Measurements from ENCODE around the gene GDPD4. TPM values are rescaled to one million over a fixed set of nuclear protein-coding genes. Genes with fewer than 3 reads are reported as not detected.

Gene GDPD4
- polyA plus RNA-seq, 2 of the 4 experiments (the other 2 are of a cell fraction): not detected

DNA sequence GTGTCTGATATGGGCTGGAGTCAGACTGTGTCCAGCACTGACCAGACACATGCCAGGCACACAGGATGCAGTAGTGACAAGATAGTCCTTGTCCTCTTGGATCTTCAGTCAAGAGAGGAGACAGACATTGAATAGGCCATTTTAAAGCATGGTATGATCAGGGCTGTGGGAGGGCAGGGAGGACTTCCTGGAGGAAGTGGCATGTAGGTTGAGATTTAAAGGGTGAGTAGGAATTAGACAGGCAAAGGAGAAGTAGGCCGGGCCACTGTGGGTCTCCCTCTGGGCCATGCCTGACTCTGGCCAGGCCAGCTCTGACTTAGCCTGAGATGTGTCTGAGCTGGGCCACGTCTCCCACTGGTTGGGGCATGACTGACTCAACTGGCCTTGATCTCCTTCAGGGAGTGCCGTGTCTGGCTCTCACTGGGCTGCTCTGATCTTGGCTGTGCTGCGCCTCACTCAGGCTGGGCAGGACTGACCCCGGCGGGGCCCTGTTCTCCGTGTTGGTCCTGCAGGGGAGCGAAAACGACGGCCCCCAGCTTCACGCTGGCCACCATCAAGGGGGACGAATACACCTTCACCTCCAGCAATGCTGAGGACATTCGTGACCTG lies 102.2 kb downstream of the GDPD4 start:
- Histone ChIP-seq H3K4me1 (no peaks in the 10 kb centered on the region), H3K27ac (no peak overlapping the region), H3K9me3 (no peaks in the 10 kb centered on the region), H3K4me3 (no peak overlapping the region), H3K4me2 (no peak overlapping the region)
- peak; percentile 13 for TF ChIP-seq ZFP36 (IDR thresholded peaks at IDR 0.05; ENCODE audit: borderline replicate concordance, partially characterized antibody)
- no peak for TF ChIP-seq ZNF302 (CRISPR knock-in tag; IDR thresholded peaks at IDR 0.05)
- FAIRE-seq (no peak), DNase-seq (ENCODE audit: low read depth in 1 of 2, low spot score in 1 of 2) (no peak), ATAC-seq (no peak)
- ChIA-PET CTCF (interaction anchor here (0.9 to 2.7 kb wide), 3 partner anchors 11 to 421 kb away, joined by 3 to 15 read pairs (median 4); no protein-coding TSS in a partner anchor), POLR2A (no interaction called here)
- WGBS (ENCODE audit: missing lambda C conversion rate): 92% methylated on average over 6 of the region's 13 CpGs

DNA sequence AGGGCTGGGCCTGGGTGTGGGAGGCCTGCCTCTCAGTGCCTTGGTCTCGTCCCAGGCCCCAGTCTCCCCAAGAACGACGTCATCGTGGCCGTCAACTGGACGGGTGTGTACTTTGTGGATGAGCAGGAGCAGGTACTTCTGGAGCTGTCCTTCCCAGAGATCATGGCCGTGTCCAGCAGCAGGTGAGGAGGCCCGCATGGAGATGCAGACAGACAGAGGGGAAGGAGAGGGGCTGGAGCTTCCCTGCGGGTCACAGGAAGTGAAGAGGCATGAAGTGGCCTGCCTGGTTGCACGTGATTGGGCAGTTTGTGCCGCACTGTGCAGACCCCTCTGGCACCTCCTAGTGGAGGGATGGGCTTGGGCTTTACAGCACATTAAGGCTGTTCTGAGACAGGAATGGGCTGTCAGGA lies 103.0 kb downstream of the GDPD4 start:
- no peak overlapping the region for H3K4me3 ChIP-seq
- H3K9me3 ChIP-seq: no peaks in the 10 kb centered on the region
- H3K27ac ChIP-seq: no peak overlapping the region
- CTCF ChIA-PET: interaction anchor here (0.5 to 2.7 kb wide), 8 partner anchors 11 to 421 kb away, joined by 3 to 15 read pairs (median 3); no protein-coding TSS in a partner anchor
- 84% methylated on average over 10 of the region's 11 CpGs for WGBS (ENCODE audit: missing lambda C conversion rate)
- TF ChIP-seq, protein P1, sequence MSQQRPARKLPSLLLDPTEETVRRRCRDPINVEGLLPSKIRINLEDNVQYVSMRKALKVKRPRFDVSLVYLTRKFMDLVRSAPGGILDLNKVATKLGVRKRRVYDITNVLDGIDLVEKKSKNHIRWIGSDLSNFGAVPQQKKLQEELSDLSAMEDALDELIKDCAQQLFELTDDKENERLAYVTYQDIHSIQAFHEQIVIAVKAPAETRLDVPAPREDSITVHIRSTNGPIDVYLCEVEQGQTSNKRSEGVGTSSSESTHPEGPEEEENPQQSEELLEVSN (IDR thresholded peaks at IDR 0.05; ENCODE audit: borderline replicate concordance, low read depth): no peak
- TF ChIP-seq, protein P2, sequence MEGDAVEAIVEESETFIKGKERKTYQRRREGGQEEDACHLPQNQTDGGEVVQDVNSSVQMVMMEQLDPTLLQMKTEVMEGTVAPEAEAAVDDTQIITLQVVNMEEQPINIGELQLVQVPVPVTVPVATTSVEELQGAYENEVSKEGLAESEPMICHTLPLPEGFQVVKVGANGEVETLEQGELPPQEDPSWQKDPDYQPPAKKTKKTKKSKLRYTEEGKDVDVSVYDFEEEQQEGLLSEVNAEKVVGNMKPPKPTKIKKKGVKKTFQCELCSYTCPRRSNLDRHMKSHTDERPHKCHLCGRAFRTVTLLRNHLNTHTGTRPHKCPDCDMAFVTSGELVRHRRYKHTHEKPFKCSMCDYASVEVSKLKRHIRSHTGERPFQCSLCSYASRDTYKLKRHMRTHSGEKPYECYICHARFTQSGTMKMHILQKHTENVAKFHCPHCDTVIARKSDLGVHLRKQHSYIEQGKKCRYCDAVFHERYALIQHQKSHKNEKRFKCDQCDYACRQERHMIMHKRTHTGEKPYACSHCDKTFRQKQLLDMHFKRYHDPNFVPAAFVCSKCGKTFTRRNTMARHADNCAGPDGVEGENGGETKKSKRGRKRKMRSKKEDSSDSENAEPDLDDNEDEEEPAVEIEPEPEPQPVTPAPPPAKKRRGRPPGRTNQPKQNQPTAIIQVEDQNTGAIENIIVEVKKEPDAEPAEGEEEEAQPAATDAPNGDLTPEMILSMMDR (IDR thresholded peaks at IDR 0.05): 0 out of 3 replicates have a peak, but pooled peaks have one; percentile 9
- H3K4me1 ChIP-seq: no peaks in the 10 kb centered on the region
- ATAC-seq (peak in 1 of 2 experiments; percentile 80; a peak in 3 of 6 replicates), FAIRE-seq (no peak), DNase-seq (ENCODE audit: low read depth in 1 of 2, low spot score in 1 of 2) (peak; percentile 36 to 53)
- H3K4me2 ChIP-seq: no peak overlapping the region
- POLR2A ChIA-PET: no interaction called here

DNA sequence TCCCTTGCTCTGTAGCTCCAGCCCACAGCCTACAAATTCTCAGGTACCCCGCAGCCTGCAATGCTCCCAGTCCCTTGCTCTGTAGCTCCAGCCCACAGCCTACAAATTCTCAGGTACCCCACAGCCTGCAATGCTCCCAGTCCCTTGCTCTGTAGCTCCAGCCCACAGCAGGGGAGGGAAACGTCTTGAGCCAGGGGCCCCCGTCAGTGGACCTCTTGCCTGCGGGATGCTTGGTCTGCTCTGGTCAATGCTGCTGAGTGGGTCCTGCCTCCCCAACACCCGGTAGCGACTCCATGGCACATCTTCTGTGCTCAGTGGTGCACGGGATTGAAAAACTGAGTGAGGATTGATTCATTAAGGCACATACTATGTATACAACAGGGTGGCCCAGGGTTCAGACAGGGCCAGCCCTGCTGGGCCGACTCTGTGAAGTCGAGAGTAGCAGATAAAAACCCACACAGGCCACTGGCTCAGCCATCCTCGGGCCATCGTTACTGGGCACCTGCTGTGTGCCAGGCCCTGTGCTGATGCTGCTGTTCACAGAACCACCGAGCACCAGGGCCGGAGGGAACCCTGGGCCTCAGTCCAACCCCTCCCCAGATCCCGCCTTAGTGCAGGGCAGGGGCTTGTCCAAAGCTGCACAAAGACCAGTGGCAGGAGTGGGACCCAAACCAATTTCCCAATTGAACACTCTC lies 103.7 kb downstream of the GDPD4 start:
- FAIRE-seq (no peak), ATAC-seq (no peak), DNase-seq (ENCODE audit: low read depth in 1 of 2, low spot score in 1 of 2) (no peak)
- 89% methylated on average over 12 of the region's 14 CpGs for WGBS (ENCODE audit: missing lambda C conversion rate)
- H3K4me1 ChIP-seq: no peaks in the 10 kb centered on the region
- no peaks in the 10 kb centered on the region for H3K9me3 ChIP-seq
- H3K4me3 ChIP-seq: no peak overlapping the region
- ChIA-PET CTCF (interaction anchor here (0.5 to 4.5 kb wide), 12 partner anchors 10 to 414 kb away, joined by 3 to 59 read pairs (median 3); no protein-coding TSS in a partner anchor), POLR2A (no interaction called here)
- no peak for TF ChIP-seq EHF (CRISPR knock-in tag; IDR thresholded peaks at IDR 0.05)
- no peak for TF ChIP-seq SMC3 (IDR thresholded peaks at IDR 0.05)
- TF ChIP-seq, protein P3, sequence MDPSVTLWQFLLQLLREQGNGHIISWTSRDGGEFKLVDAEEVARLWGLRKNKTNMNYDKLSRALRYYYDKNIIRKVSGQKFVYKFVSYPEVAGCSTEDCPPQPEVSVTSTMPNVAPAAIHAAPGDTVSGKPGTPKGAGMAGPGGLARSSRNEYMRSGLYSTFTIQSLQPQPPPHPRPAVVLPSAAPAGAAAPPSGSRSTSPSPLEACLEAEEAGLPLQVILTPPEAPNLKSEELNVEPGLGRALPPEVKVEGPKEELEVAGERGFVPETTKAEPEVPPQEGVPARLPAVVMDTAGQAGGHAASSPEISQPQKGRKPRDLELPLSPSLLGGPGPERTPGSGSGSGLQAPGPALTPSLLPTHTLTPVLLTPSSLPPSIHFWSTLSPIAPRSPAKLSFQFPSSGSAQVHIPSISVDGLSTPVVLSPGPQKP (IDR thresholded peaks at IDR 0.05; ENCODE audit: low read depth, low read length): no peak
- H3K4me2 ChIP-seq: no peak overlapping the region
- H3K27ac ChIP-seq: no peak overlapping the region

DNA sequence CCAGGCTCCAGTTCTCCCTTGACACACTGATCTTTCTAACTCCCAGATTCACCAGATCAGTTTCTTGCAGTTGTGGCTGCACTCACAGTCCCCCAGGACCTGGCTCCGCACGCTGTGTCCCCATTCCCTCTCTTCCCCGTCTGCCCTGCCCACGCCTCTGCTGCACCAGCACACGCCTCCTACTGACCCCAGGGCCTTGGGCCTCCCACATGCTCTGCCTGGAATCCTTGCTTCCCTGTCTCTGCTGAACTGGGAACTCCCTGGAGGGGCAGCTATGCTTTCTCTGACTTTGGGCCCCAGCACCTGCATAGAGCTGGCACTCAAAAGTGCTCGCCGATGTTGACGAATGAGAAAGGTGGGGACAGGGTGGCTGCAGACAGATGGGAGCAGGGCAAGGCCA lies 104.5 kb downstream of the GDPD4 start:
- no peaks in the 10 kb centered on the region for H3K9me3 ChIP-seq
- no peak overlapping the region for H3K4me2 ChIP-seq
- H3K27ac ChIP-seq: no peak overlapping the region
- no peak overlapping the region for H3K4me3 ChIP-seq
- WGBS (ENCODE audit: missing lambda C conversion rate): 87% methylated on average over 8 of the region's 8 CpGs
- ChIA-PET POLR2A (no interaction called here), CTCF (interaction anchor here (1.0 to 4.5 kb wide), 7 partner anchors 12 to 415 kb away, joined by 3 to 59 read pairs (median 3); no protein-coding TSS in a partner anchor)
- ATAC-seq (no peak), FAIRE-seq (no peak), DNase-seq (ENCODE audit: low read depth in 1 of 2, low spot score in 1 of 2) (no peak)
- H3K4me1 ChIP-seq: no peaks in the 10 kb centered on the region
- TF ChIP-seq, protein P4, sequence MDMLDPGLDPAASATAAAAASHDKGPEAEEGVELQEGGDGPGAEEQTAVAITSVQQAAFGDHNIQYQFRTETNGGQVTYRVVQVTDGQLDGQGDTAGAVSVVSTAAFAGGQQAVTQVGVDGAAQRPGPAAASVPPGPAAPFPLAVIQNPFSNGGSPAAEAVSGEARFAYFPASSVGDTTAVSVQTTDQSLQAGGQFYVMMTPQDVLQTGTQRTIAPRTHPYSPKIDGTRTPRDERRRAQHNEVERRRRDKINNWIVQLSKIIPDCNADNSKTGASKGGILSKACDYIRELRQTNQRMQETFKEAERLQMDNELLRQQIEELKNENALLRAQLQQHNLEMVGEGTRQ (IDR thresholded peaks at IDR 0.05): no peak
- TF ChIP-seq, protein P5, sequence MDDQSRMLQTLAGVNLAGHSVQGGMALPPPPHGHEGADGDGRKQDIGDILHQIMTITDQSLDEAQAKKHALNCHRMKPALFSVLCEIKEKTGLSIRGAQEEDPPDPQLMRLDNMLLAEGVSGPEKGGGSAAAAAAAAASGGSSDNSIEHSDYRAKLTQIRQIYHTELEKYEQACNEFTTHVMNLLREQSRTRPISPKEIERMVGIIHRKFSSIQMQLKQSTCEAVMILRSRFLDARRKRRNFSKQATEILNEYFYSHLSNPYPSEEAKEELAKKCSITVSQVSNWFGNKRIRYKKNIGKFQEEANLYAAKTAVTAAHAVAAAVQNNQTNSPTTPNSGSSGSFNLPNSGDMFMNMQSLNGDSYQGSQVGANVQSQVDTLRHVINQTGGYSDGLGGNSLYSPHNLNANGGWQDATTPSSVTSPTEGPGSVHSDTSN (IDR thresholded peaks at IDR 0.05): no peak
- TF ChIP-seq RCOR1 (IDR thresholded peaks at IDR 0.05; ENCODE audit: low read depth, low read length) (no peak), HOXA7 (CRISPR knock-in tag; IDR thresholded peaks at IDR 0.05) (no peak), MYC (IDR thresholded peaks at IDR 0.05; ENCODE audit: borderline replicate concordance, low read length) (no peak)
- TF ChIP-seq, protein P6, sequence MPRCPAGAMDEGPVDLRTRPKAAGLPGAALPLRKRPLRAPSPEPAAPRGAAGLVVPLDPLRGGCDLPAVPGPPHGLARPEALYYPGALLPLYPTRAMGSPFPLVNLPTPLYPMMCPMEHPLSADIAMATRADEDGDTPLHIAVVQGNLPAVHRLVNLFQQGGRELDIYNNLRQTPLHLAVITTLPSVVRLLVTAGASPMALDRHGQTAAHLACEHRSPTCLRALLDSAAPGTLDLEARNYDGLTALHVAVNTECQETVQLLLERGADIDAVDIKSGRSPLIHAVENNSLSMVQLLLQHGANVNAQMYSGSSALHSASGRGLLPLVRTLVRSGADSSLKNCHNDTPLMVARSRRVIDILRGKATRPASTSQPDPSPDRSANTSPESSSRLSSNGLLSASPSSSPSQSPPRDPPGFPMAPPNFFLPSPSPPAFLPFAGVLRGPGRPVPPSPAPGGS (IDR thresholded peaks at IDR 0.05): no peak
- TF ChIP-seq, protein P1 (IDR thresholded peaks at IDR 0.05; ENCODE audit: borderline replicate concordance, low read depth): no peak
- TF ChIP-seq, protein P7, sequence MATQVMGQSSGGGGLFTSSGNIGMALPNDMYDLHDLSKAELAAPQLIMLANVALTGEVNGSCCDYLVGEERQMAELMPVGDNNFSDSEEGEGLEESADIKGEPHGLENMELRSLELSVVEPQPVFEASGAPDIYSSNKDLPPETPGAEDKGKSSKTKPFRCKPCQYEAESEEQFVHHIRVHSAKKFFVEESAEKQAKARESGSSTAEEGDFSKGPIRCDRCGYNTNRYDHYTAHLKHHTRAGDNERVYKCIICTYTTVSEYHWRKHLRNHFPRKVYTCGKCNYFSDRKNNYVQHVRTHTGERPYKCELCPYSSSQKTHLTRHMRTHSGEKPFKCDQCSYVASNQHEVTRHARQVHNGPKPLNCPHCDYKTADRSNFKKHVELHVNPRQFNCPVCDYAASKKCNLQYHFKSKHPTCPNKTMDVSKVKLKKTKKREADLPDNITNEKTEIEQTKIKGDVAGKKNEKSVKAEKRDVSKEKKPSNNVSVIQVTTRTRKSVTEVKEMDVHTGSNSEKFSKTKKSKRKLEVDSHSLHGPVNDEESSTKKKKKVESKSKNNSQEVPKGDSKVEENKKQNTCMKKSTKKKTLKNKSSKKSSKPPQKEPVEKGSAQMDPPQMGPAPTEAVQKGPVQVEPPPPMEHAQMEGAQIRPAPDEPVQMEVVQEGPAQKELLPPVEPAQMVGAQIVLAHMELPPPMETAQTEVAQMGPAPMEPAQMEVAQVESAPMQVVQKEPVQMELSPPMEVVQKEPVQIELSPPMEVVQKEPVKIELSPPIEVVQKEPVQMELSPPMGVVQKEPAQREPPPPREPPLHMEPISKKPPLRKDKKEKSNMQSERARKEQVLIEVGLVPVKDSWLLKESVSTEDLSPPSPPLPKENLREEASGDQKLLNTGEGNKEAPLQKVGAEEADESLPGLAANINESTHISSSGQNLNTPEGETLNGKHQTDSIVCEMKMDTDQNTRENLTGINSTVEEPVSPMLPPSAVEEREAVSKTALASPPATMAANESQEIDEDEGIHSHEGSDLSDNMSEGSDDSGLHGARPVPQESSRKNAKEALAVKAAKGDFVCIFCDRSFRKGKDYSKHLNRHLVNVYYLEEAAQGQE (IDR thresholded peaks at IDR 0.05): no peak
